ENCODE results near the gene TSPAN15.
A peak's percentile ranks its signal among the peaks of the same experiment; 100 is the strongest.

Gene TSPAN15

GRCh38 chr10:69451209-69451783 lies at the start of gene TSPAN15:
Gene TSPAN15, plus strand, starts transcription at chr10:69451465. Its CDS starts 130 bp downstream, at chr10:69451595.
- DNase-seq, result peak; percentile 53

GRCh38 chr10:69402386-69402785 lies 48.9 kb upstream of the TSPAN15 start:
- DNase-seq, result no peak

DNA sequence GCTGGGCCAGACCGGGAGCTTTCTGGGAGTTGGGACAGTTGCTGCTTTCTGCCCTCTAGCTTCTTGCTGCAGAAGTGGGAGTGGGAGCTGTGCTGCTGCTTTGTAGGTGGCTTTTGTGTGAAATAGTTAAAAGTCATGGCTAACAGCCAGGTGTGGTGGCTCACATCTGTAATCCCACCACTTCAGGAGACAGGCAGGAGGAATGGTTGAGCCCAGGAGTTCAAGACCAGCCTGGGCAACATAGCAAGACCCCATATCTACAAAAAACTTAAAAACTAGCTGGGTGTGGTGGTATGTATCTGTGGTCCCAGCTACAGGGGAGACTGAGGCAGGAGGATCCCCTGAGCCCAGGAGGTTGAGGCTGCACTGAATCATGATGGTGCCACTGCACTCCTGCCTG lies 48.2 kb upstream of the TSPAN15 start:
- DNase-seq, result no peak

DNA sequence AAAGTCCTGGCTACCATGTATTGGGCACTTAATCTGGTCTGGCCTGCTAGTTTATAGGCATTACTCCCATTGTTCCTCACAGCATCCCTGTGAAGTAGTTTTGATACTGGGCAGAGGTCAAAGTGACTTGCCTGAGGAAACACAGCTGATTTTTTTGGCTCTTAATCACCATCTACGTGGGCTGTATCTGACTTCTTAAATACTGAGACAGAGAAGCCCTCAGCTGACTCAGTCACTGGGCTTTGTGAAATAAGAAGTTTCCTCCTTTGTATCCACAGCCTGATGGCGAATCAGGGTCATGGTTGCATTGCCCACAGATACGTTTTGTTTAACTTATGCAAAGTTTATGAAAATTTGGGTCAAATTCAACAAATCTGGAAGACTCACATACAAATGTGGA lies 47.7 kb upstream of the TSPAN15 start:
- DNase-seq, result no peak

DNA sequence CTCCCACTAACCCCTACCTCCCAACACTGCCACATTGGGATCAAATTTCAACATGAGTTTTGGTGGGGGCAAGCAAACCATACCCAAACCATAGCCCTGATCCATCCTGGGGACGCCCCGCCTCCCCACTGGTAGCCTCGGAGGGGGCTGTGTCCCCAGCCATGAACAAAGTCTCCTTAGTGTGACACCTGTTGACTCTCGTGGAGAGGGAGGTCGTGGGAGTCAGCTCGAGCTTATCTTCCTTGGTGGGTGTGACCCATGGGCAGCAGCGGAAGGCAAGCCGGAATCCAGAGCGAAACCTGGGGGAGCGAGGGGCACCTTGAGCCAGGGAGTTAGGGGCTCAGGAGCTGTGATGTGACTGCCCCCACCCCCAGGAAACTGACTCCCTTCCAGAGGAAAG lies 46.5 kb upstream of the TSPAN15 start:
- no peak for DNase-seq

GRCh38 chr10:69405221-69405620 lies 46.0 kb upstream of the TSPAN15 start:
- DNase-seq, result no peak

DNA sequence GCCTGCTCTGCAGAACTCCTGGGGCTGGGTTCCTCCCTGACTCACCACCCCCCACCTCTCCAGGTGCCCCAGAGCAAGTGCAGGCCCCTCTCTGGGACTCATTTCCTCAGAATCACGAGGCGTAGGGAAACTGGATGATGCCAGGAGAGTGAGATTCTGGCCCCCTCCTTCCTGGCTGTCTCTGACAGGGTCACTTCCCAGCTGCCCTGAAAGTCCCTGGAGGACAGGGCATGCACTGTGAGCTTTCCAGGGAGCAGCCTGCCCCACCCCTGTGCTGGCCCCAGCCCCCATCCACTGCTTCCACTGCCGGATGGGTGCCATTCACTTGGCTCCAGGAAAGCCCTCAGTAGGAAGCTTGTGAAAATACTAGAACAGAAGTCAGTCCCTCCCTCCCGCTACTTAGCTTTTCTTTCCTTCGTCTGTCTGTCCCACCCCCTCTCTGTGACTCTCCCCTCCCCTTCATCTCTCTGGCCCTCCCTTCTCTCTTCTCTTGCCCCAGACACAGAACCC lies 44.9 kb upstream of the TSPAN15 start:
- no peak for DNase-seq

GRCh38 chr10:69406816-69407580 lies 44.3 kb upstream of the TSPAN15 start:
- no peak for DNase-seq

DNA sequence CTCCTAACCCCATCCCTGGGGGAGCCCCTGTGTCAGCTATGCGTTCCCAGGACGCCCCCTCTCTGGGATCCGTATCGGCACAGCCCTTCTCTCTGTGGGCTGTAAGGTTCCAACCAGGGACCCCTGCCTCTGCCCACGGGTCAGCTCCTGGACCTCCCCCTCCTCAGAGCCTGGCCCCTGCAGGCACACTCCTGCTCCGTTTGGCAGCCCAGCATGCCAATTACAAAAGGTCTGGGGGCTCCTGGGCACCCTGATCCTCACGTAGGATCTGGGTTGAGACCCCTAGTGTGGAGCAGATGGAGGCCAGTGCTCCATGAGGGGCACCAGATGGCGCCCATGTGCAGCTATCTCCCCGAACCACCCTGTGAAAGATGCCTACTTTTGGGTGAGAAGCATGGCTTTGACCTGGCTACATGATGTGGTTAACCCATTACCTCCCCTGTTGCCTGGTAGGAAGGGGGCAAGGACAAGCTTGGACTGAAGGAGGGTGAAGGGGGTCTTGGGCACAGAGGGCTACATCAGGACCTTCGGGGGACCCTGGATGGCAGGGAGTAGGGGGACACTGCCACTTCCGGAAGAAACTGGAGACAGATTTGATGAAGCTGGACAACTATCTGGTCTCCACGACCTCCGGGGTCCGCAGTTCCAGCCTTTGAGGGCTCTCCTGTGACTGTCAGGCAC lies 43.5 kb upstream of the TSPAN15 start:
- peak; percentile 10 for DNase-seq

GRCh38 chr10:69408318-69409175 lies 42.7 kb upstream of the TSPAN15 start:
- DNase-seq, result peak; percentile 63

GRCh38 chr10:69409176-69409495 lies 42.1 kb upstream of the TSPAN15 start:
- no peak for DNase-seq

DNA sequence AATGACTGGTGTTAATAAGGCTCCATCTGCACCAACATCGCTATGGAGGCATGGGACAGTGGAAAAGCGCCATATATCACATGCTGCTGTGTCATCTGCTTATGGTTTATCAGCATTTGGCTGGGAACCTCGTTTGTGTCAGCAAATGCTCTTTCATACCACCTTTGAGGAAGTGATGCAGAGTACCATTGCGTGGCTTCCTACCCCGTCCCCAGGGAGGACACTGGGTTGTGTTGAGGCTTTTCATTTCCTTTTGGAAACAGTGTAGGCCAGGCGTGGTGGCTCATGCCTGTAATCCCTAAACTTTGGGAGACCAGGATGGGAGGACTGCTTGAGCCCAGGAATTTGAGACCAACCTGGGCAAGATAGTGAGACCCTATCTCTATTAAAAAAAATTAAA lies 41.3 kb upstream of the TSPAN15 start:
- no peak for DNase-seq

- DNase-seq, result no peak
Observed at GRCh38 chr10:69410487-69410886, 40.8 kb upstream of the TSPAN15 start.

- DNase-seq, result no peak
Observed at GRCh38 chr10:69411476-69411875, 39.8 kb upstream of the TSPAN15 start.

GRCh38 chr10:69412232-69412790 lies 39.0 kb upstream of the TSPAN15 start:
- no peak for DNase-seq

DNA sequence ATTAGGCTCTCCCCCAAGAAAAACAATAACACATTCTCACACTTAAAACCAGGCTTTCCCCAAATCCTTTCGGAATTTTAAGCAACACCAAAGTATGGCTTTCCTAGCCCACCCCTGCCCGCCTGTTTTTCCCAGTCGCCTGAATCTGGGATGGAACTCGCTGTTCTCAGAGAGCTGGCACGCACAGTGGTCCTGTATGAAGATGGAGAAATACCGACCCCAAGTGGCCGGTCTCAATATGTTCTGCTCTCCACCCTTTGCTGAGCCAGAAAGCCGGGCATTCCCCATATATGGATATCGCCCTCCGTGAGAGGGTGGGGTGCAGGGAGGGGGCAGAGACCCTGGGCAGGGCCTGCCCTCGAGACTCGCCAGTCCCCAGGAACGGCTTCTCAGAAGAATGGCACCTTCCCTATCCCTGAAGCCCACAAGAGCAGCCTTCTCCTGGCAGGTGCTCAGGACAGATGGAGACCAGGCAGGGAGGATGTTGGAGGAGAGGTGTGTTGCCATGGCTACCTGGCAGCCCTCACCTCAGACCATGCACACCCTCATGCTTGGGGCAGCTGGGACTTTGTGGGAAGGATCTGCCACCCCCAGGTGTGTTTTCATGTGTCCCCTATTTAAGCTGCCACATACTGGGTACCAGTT lies 37.9 kb upstream of the TSPAN15 start:
- no peak for DNase-seq

DNA sequence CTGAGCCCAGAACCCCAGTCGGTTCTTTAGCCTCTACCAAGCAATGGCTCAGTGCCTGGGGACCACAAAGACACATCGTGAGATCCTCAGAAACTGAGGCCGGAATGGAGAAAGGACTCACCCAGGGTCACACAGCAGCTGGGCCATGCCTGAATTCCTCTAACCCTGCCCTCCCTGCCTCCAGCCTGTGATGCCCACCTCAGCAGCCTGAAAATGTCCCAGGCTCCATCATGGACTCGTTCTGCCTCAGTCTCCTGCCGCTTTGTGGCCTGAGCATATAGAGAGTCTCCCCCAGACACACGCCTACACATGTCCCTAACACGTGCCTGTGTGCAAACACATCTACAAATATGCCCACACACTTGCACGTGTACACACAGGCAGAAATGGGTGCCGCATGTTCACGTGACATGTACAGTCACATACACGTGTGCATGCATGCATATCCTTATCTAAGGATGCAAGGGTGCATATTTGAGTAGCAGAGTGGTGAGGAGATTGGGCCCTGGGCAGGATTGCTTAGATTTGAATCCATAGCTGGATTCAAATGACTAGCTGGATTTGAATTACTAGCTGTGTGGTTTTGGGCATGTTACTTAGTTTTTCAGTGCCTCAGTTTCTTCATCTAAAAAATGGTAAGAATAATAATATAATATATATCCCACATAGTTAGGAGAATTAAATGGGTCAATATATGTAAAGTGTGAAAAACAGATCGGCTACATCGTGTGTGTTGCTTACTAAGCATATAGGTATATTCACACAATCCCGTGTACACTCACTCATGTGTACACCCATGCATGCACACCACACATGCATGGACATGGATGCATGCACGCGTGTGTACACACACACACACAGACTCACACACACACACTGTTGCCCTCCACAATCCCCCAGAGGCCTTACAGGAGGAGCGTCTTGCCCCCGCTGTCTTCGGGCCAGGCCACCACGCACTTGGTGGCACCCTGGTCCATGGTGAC lies 36.9 kb upstream of the TSPAN15 start:
- DNase-seq, result no peak

GRCh38 chr10:69415049-69415448 lies 36.2 kb upstream of the TSPAN15 start:
- no peak for DNase-seq

GRCh38 chr10:69415951-69416350 lies 35.3 kb upstream of the TSPAN15 start:
- DNase-seq, result no peak

DNA sequence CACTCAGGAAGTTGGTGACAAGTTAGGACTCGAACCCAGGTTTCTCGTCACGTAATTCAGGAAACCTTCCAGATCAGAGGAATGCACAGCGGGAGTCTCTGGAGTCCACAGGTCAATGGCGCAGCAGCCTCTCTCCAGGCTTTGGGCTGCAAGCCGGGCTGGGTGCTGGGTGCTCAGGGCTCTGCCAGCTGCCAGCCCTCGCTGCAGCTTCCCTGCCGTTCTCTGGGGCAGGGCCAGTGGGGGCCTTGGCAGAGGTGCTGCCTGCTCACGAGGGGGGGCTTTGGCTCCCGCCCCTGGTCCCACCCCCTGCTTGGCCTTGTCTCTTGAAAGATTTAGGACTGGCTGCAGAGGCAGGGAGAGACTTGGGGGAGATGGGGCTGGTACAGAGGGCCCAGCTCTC lies 34.6 kb upstream of the TSPAN15 start, which contains the start of gene TACR2:
Gene TACR2 (minus strand): TSS at position 224 of the 400 bp plus-strand sequence. CDS start 595 bp downstream, outside the sequence.
- DNase-seq, result no peak

DNA sequence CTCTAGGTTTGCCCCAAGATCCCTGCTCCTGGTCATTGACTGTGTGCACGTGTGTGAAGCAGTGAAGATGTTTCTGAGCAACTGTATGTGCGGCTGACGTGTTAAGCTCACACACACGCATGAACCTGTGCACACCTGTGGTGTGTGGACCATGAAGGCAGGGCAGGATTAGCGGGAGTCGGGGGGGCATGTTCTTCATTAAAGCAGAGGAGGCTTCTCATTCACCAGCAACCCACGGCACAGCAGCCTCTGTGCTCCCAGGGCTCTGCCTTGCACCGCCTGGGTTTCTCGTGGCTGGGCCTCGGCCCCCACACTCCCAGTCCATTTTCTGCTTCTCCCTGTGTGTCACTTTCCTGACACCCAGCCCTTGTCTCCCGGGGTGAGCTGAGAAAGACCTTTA lies 33.7 kb upstream of the TSPAN15 start:
- no peak for DNase-seq
